HG02610 (cell line): Measurements from ENCODE around the gene PSD2.

Experiments
- ATAC-seq: cut with Tn5 transposase; IDR thresholded peaks from one replicate; pipeline ENCODE4 v1.9.1; 2021; ENCODE audit warnings: mild to moderate bottlenecking, moderate library complexity; ENCODE audit not compliant: unreplicated experiment

The PSD2 gene

GRCh38 chr5:139835656-139836055 is 40.0 kb downstream of the PSD2 start:
- no peak for ATAC-seq

DNA sequence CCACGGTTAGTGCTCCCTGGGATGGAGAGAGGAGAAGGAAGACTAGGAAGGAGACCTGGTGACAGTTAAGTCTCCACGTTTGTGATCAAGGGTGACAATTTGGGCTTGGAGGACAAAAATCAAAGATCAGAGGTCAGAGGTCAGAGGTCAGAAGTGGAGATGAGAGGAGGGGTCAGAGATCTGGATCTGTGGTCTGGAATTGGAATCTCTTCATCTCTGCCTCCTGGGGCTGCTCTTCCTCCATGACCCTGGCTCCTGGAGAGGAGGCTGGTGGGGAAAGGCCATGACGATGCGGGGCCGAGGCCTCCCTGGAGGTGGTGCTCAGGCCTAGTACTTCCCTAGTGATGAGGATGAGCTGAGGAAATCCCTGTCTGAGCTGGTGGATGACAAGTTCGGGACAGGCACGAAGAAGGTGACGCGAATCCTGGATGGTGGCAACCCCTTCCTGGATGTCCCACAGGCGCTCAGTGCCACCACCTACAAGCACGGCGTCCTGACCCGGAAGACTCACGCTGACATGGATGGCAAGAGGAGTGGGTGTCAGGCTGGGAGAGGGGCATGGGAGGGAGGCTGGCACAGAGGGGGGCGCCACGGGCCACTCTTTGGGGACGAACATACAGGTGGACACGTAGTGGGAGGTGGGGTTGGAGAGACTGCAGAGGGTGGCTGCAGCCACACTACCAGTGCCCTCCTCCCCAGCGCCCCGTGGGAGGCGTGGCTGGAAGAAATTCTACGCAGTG is 41.0 kb downstream of the PSD2 start:
- ATAC-seq, result no peak

DNA sequence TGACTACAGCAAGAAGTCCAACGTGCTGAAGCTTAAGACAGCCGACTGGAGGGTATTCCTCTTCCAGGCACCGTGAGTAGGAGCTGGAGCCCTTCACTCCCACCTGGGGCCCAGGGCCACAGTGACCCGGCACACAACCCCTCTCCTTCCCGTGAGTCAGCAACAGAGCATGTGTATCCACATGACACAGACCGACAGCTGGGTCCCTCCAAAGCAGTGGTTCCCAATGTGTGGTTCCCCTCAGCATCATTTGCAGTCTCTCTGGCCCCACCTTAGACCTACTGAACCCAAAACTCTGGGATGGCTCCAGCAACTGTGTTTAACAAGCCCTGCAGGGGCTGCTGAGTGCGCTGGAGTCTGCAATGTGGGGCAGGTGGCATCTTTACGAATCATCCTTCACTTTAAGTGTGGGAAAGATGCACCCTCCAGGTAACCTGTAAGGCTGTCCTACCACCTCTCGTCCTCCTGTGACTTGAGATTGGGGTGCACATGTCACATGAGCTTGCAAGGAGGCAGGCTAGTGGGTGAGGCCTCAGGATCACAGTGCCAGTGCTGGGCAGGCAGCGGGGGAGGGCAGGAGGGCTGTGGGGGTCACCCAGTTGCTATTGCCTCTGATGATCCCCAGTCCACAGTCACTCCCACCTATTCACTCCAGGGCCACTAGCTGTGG is 42.2 kb downstream of the PSD2 start:
- ATAC-seq, result no peak

DNA sequence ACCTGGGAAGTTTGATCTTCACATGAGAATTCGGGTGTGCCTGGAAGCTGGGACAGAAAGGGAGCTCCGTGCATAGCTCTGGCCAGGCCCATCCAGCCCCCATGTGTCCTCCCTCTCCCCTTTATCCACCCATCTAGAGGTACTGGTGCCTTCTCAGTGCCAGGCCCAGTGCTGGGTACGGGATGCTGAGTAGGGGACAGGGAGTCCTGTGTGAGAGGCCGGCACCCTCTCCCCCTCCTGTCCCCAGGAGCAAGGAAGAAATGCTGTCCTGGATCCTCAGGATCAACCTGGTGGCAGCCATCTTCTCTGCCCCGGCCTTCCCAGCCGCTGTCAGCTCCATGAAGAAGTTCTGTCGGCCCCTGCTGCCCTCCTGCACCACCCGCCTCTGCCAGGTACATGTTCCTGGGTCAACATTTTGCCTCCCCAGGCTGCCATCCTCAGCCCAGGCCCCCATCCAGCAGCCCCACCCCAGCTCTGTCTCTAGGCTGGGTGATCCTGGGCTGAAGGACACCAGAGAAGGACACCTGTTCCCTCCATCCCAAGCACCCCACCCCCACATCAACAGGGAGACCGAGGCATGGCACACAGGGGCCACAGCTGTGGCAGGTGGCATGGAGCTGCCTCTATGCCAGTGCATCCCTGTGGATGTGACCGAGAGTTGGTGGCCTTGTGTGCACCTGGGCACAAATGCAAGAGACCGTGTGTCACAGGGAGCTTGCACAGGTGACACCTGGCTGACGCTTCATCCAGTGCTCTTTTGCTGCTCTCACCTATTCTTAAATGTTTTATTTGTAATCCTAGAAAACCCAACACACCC is 43.0 kb downstream of the PSD2 start:
- no peak for ATAC-seq

- ATAC-seq, result no peak
These were observed 43.7 kb downstream of the PSD2 start for GRCh38 chr5:139839232-139839815.

DNA sequence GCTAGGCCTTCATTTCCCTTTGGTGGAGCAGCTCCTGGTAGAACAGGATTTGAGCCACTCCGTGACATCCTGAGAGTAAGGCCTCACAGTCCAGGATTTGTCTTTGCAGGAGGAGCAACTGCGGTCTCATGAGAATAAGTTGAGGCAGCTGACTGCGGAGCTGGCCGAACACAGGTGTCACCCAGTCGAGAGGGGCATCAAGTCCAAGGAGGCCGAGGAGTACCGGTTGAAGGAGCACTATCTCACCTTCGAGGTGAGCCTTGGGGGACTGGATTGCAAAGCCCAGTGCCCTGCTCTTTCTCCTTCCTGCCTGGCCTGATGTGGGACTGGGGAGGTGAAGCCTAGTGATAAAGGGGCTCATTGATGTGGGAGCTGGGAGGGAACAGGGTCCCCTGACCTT is 44.3 kb downstream of the PSD2 start:
- no peak for ATAC-seq

- ATAC-seq, result no peak
These were observed 45.9 kb downstream of the PSD2 start for GRCh38 chr5:139841549-139841948.

GRCh38 chr5:139842321-139842720 is 46.7 kb downstream of the PSD2 start:
- ATAC-seq, result no peak

DNA sequence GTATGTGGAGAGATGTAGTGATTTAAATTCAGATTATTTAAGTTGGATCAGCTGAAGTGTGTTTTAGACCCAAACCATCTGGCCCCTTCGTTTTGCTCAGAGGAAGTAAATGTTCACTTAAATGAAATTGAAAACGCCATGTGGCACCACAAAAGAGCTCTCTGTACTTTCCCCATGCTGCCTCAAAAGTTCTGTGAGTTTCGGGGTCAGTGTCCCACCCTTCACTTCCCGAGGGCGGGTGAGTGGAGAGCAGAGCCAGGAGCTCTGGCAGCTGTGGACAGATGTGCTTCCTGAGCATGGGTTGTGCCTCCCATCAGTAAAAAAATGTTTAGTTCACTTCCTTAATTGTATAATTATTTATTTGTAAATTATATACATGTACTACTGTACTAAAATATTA is 48.4 kb downstream of the PSD2 start:
- no peak for ATAC-seq

DNA sequence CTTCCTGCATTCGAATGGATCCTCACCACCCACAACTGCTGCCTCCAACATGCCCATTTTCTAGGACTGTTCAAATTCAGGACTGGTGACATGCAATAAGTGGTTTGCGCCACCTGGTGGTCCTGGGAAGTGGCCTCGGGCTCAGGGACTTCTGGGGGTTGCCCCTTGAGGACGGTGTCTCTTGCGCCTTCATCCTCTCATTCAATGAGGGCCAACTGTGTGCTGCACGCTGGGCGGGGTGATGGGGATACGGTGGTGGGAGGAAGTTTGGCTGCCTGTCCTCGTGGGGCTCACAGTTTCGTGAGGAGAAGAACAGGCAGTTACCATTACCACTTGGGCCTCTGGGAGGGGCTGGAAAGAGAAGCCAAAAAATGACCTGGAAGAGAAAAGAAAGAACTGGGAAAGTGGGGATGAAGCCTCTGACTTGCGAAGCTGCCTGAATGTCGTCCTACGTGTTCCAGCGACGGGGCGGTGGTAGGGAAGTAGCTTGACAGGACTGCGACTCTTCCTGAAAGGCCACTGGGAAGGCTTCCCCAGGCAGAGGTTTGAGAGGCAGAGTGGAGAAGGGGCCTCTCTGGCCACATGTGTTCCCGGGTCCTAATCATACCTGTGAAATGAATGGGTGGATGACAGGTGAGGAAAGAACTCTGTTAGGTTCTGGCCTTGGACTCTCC is 49.0 kb downstream of the PSD2 start:
- peak; percentile 56 for ATAC-seq

GRCh38 chr5:139845846-139846681 is 50.5 kb downstream of the PSD2 start:
- no peak for ATAC-seq

DNA sequence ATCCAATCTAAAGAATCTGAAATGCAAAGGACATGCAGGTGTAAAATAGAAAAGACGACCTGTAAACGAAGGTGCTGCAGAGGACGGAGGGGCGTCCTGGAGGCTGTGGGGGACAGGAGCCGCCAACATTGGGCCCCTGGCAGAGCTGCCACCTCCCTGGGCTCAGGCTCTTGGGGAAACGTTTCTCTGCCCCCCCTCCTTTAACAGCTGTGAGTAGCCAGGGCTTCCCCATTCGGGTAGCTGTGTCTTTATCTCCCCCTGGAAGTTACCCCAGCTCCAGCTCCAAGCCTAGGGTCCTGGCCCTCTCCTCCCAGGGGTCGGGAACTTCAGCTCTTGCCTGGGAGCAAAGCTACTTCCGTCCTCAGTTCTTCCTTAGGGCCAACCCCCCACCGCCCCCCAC is 51.5 kb downstream of the PSD2 start:
- ATAC-seq, result no peak

DNA sequence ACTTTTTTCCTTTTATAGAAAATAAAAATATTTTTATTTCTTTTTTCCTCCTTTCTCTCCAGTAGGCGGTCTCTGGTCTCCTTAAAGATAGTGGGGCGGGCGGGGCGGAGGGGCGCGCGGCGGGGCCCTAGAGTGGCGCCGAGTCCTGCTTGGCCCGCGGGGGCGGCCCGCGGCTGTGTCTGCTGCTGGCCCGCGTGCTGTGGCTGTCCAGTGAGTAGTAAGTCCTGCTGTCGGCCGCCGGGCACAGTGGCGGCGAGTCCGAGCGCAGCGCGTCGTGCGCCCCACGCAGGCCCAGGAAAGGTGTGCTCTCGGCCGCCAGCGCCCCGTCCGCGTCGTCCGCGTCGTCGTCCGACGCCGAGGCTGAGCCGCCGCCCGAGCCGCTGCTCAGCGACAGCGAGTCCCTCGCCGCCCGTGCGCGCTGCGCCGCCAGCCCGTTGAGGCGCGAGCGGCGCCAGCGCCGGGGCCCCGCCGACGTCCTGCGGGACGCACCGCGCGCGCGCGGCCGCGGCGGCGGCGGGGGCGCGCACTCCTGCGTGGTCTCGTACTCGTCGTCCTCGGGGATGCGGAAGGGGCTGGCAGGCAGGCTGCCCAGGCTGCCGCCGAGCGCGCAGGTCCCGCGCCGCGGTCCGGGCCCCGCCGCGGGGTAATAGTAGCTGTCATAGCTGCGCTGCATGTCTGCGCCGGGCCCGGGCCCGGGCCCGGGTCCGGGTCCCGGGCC is 52.3 kb downstream of the PSD2 start:
- ATAC-seq, result peak; percentile 65

- peak; percentile 8 for ATAC-seq
These were observed 53.0 kb downstream of the PSD2 start for GRCh38 chr5:139848508-139849100.

- ATAC-seq, result no peak
These were observed 53.9 kb downstream of the PSD2 start for GRCh38 chr5:139849501-139849900.

- no peak for ATAC-seq
These were observed 54.3 kb downstream of the PSD2 start for GRCh38 chr5:139849942-139850341.

DNA sequence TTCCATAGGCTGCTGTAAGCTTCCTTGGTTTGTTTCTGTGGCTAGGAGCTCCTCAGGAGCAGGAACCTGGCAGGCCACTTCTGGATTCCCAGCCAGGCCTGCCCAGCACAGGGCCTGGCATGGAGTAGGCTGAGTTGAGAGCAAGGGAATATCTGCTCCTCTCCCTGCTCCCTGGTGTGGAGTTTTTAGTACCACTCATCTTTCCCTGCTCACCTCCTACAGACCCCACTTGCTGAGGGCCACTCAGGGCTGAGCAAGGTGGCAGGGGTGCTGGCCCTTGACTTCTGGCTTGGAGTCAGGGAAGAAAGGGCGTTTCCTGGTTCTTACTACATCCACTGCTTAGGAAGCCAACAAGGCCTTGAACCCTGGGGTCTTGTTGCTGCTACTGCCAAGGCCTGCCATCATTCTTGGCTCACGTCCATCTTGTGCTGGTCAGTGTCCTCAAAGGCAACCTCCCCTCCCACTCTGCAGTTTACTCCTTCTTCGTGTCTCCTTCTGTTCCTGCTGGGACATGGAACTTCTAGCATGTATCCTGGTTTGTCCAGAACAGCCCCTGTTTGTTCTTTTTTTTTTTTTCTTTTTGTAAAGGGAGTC is 54.9 kb downstream of the PSD2 start:
- no peak for ATAC-seq

- no peak for ATAC-seq
These were observed 56.0 kb downstream of the PSD2 start for GRCh38 chr5:139851558-139851957.

DNA sequence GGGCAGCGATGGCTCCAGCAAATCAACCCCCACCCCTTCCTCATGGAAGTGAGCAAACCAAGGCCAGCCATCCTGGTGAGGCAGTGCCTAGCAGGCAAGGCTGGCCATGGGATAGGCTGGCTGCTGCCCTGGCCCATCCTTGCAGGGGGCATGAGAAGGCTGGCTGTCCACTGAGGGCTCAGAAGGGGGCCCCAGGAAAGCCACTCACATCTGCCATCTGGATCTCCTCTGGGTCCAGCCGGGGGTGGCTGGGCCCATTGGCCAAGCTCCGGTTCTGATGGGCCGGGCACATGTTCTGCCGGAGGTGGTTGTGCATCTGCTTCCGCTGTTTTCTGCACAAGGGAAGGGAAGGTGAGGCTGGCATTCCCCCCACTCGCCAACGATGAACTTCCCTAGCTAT is 57.1 kb downstream of the PSD2 start:
- no peak for ATAC-seq
